T-helper 17 cell (primary cell): ENCODE data around the gene MAP4K4. TPM values are rescaled to one million over a fixed set of nuclear protein-coding genes. Genes with fewer than 3 reads are reported as not detected.
A peak's percentile ranks its signal among the peaks of the same experiment; 100 is the strongest.

Source experiments
- ATAC-seq: fragments of 150-1000 bp; cut with Tn5 transposase; 2 replicates; pipeline ENCODE4 v1.10.0; 2021; ENCODE audit warnings: mild to moderate bottlenecking, moderate library complexity
- DNase-seq, 3 donors: peaks; one replicate each; pipeline versions ENCODE4 v3.0.0 to v3.0.0-alpha.2; 2020 to 2021
- H3K9me3 ChIP-seq: one replicate; pipeline ENCODE4 v1.7.0; 2013; ENCODE audit warnings: low read length, mild to moderate bottlenecking; ENCODE audit not compliant: control insufficient read depth, poor library complexity, severe bottlenecking
- H3K27ac Mint-ChIP-seq: one replicate; pipeline ENCODE4 v1.8.0; 2022; ENCODE audit warnings: mild to moderate bottlenecking, moderate library complexity, mixed read lengths
- H3K27me3 Mint-ChIP-seq: one replicate; pipeline ENCODE4 v1.8.0; 2022; ENCODE audit warnings: mixed read lengths
- H3K36me3 Mint-ChIP-seq: one replicate; pipeline ENCODE4 v1.8.0; 2022; ENCODE audit warnings: low read depth, mixed read lengths
- H3K4me1 Mint-ChIP-seq: one replicate; pipeline ENCODE4 v1.8.0; 2022; ENCODE audit warnings: mild to moderate bottlenecking, mixed read lengths
- H3K4me3 Mint-ChIP-seq: one replicate; pipeline ENCODE4 v1.8.0; 2022; ENCODE audit warnings: mild to moderate bottlenecking, moderate library complexity, mixed read lengths
- total RNA-seq, 4 donors: library from RNA in 2 of 4; stranded (reverse) in 2 of 4; gene quantifications; one replicate each; pipeline ENCODE4 v1.2.3 and lab custom pipeline; 2022 to 2026

The MAP4K4 gene
- total RNA-seq (100 to 1,000 TPM in 1 of 2 donors, 10 to 100 TPM in 1; 98.1 to 102 TPM), total RNA-seq (lab: John Stamatoyannopoulos, UW) (168 to 197 reads per million in 2 donors)

DNA sequence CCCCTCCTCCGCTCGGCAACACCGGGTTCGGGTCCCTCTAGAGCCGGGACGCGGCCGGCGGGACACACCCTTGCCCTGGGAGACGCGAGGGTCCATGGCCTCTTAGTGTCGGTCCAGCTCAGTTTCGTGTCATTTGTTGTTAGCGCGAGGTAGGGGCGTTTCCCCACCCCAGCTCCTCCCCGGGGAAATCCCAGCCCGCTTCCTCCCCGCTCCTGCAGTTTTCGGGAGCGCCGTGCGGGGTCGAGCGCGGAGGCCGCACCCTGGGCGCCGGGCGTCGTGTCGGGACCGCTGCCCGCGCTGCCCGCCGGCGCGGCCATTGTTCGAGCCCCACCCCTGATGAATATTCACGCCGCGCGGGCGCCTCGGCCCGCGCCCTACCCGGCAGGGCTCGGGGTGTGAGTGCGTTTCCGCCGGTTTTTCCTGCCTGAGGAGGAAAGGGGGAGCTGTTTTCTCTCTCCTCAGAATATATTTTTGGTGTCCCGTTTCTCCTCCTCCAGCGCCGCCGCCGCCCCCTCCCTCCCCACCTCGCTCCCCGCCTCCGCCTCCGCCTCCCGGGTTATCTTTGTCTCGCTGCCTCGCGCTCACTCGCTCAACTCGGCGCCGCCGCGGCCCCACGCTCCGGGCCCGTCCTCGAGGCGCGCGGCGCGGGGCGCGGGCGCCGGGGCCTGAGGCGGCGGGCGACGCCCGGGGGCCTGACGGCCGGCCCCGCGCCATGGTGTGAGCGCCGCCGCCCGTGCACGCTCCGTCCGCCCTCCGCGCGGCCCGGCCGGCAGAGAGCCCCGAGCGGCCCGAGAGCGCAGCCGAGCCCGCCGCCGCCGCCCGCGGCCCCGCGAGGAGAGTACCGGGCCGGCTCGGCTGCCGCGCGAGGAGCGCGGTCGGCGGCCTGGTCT, at the start of gene MAP4K4:
TSS of gene MAP4K4 (plus strand) at position 584 of the 890 bp plus-strand sequence. CDS start 374 bp downstream, outside the sequence.
- no peaks in the 10 kb centered on the region for H3K9me3 ChIP-seq
- peak; percentile 68 for ATAC-seq
- no peaks in the 10 kb centered on the region for H3K27me3 Mint-ChIP-seq
- peak within 1 kb of the TSS; percentile 93 for H3K27ac Mint-ChIP-seq
- H3K4me3 Mint-ChIP-seq = peak within 1 kb of the TSS; percentile 95
- H3K4me1 Mint-ChIP-seq = peaks cover 21% of the 10 kb centered on the region
- peak; percentile 56 to 72 (median 67) for DNase-seq
- H3K36me3 Mint-ChIP-seq = peaks cover 4% of the 10 kb centered on the region

DNA sequence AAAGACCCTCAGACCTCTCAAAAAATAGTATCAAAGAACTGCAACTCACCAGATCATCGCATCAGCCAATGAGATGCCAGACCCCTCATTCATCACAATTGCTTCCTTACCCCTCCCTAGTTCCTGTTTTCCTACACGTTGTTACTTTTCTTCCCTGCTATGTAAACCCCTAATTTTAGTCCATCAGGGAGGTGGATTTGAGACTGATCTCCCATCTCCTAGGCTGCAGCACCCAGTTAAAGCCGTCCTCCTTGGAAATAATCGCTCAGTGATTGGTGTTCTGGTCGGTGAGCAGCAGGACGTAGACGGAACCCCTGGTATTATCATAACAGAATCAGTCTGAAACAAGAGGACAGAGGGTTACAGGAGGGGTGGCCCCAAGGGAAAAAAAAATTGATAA, 44.0 kb upstream of the MAP4K4 start:
- ATAC-seq = no peak

DNA sequence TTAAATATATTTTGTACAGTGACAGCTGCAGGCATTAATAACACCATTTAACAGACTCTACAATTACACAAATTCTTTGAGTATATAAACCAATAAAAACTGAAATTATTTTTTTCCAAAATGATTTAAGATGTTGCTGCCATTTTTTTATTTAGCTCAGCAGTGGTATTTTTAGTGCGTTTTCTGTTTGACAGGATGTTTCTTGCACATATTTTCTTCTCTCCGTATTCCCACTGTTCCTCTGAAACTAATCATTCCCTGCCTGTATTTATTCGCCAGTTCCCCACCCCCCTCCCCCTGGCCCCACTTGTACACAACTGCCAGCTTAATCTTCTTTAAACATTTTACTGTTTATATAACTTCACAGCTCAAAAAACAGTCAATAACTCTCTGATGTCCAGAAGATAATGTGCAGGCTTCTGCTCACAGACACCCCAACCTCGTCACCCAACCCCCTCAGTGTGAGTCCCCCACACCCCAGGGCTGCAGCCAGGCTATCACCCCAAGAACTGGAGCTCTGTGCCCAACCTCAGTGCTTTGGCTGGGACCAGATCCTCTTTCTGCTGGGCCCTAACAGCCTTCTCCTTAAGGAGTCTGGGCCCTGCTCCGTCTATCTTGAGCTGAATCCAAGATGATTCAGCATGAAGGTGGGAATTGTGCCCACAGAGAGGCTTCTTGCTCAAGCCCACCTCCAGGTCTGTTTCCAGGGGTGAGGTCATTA, 41.6 kb upstream of the MAP4K4 start:
- DNase-seq (no peak), ATAC-seq (no peak)
- H3K36me3 Mint-ChIP-seq = no peaks in the 10 kb centered on the region
- H3K4me3 Mint-ChIP-seq = no peak overlapping the region
- no peaks in the 10 kb centered on the region for H3K27me3 Mint-ChIP-seq
- no peak overlapping the region for H3K27ac Mint-ChIP-seq
- no peaks in the 10 kb centered on the region for H3K9me3 ChIP-seq
- peaks cover 17% of the 10 kb centered on the region for H3K4me1 Mint-ChIP-seq

More for the DNA sequence above, 44.0 kb upstream of the MAP4K4 start:
- Mint-ChIP-seq H3K27me3 (no peaks in the 10 kb centered on the region), H3K27ac (peak overlapping the region; percentile 48), H3K4me1 (peaks cover 20% of the 10 kb centered on the region), H3K4me3 (no peak overlapping the region), H3K36me3 (no peaks in the 10 kb centered on the region)
- DNase-seq = no peak
- H3K9me3 ChIP-seq = no peaks in the 10 kb centered on the region

DNA sequence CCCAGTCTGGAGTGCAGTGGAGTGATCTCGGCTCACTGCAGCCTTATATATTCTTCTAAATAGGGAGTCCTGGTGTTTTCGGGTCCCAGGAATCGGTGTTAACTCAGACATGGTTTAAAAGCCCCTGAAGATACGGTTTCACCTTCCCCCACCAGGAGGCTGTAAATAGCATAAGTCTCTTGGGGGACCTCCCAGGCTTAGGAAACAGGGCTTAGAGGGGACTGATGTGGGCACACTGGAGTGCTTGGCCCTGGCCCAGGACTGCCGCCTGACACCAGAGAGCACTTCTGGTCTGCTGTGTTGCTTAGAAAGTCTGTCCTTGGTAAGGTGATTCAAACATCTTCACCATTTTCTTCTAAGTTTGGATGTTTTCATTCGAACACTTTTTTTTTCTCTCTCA, 39.7 kb upstream of the MAP4K4 start:
- ATAC-seq = no peak
- no peak for DNase-seq
- no peak overlapping the region for H3K4me3 Mint-ChIP-seq
- H3K4me1 Mint-ChIP-seq = peaks cover 5% of the 10 kb centered on the region
- H3K27me3 Mint-ChIP-seq = no peaks in the 10 kb centered on the region
- H3K9me3 ChIP-seq = no peaks in the 10 kb centered on the region
- no peaks in the 10 kb centered on the region for H3K36me3 Mint-ChIP-seq
- H3K27ac Mint-ChIP-seq = no peak overlapping the region

DNA sequence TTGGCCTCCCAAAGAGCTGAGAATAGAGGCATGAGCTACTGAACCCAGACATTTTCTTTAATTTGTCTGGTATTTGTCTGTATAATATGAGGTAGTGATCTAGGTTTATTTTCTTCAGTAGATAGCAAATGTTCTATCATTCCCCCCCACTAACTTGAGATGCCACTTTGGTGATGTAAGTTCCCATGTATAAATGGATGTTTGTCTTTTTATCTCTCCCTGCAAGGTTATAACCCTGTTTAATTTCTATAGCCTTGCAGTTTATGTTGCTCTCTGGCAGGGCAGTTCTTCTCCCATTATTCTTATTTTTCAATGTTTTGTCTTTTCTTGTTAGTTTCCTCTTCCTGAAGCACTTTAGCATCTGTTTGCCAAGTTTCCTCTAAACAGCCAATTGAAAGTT, 39.1 kb upstream of the MAP4K4 start:
- Mint-ChIP-seq H3K27ac (no peak overlapping the region), H3K36me3 (no peaks in the 10 kb centered on the region), H3K4me3 (no peak overlapping the region), H3K27me3 (no peaks in the 10 kb centered on the region), H3K4me1 (peaks cover 5% of the 10 kb centered on the region)
- DNase-seq (no peak), ATAC-seq (no peak)
- H3K9me3 ChIP-seq = no peaks in the 10 kb centered on the region

DNA sequence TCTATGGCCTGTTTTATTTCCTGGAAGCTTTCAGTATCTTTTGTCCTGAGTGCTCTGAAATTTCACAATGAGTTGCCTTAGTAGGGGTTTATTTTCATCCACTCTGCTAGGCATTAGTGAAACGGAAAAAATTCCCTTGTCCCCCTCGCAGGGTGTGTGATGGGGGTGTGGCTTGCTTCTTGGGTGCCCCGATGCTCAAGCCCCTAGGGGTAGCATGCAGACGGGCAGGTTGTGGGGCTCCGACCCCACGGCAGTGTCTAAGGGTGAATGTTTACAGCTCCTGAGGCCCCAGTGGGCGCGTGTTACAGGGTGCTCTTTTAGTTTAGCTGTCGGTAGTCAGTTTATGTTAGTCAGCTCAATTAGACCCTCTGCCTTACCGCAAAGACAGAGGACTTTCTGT, 32.2 kb upstream of the MAP4K4 start:
- DNase-seq = no peak
- H3K9me3 ChIP-seq = no peaks in the 10 kb centered on the region
- ATAC-seq = no peak
- Mint-ChIP-seq H3K4me3 (no peak overlapping the region), H3K36me3 (peaks cover under 1% of the 10 kb centered on the region), H3K27ac (no peak overlapping the region), H3K27me3 (no peaks in the 10 kb centered on the region), H3K4me1 (peaks cover 5% of the 10 kb centered on the region)

DNA sequence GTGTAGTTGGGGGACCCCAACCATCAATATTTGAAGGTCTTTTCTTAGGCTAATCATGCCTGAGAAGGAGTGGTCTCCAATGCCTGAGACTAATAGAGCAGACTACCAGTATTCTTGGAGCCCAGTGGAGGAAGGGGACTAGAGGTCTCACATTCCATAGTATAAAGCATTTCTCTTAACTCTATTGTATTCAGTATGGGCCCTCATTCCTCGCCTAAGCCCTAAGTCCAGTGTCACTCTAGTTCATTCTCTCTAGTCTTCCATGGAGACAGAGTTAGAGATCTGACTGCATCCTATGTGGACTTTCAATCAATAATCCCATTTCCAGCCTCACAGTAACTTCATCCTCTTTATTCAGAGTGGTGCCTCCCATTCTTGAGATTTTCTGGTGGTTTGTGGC, 29.7 kb upstream of the MAP4K4 start:
- Mint-ChIP-seq H3K27ac (no peak overlapping the region), H3K36me3 (peaks cover 2% of the 10 kb centered on the region), H3K27me3 (no peaks in the 10 kb centered on the region), H3K4me1 (peaks cover 3% of the 10 kb centered on the region), H3K4me3 (no peak overlapping the region)
- no peak for ATAC-seq
- no peaks in the 10 kb centered on the region for H3K9me3 ChIP-seq
- no peak for DNase-seq

DNA sequence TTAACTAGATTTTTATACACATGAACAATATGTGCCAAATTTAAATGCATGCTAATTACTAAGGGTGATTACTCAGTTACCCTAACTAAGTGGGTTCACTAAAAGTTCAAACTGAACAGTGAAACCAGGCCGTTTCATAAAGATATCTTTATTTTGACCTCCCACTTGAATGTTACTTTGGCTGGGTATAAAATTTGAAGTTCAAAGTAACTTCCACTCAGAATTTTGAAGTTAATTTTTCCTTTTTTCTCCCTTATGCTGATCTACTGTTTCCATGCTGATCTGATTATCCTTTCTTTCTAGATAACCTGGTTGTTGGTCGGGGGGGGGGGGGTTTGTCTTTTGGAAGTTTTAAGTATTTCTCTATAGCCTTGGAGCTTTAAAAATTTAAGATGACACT, 25.5 kb upstream of the MAP4K4 start:
- Mint-ChIP-seq H3K36me3 (peaks cover 2% of the 10 kb centered on the region), H3K4me1 (no peaks in the 10 kb centered on the region), H3K27ac (no peak overlapping the region), H3K27me3 (no peaks in the 10 kb centered on the region), H3K4me3 (no peak overlapping the region)
- no peaks in the 10 kb centered on the region for H3K9me3 ChIP-seq
- DNase-seq = no peak
- no peak for ATAC-seq

DNA sequence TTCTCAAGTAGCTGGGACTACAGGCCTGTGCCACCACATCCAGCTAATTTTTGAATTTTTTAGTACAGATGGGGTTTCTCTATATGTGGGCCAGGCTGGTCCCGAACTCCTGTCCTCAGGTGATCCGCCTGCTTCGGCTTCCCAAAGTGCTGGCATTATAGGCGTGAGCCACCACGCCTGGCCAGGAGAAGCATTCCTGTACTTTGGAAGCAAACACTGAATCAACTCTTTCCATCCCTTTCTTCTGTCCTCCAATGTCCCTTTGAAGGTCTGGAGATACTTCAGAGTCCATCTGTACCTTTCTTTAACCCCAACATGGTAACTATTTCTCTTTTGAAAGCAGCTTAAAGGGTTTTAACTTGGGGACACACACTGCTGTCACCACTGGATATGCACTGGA, 23.6 kb upstream of the MAP4K4 start:
- H3K4me1 Mint-ChIP-seq = no peaks in the 10 kb centered on the region
- no peak overlapping the region for H3K4me3 Mint-ChIP-seq
- ATAC-seq (no peak), DNase-seq (no peak)
- H3K27me3 Mint-ChIP-seq = no peaks in the 10 kb centered on the region
- peaks cover 2% of the 10 kb centered on the region for H3K36me3 Mint-ChIP-seq
- no peak overlapping the region for H3K27ac Mint-ChIP-seq
- no peaks in the 10 kb centered on the region for H3K9me3 ChIP-seq

DNA sequence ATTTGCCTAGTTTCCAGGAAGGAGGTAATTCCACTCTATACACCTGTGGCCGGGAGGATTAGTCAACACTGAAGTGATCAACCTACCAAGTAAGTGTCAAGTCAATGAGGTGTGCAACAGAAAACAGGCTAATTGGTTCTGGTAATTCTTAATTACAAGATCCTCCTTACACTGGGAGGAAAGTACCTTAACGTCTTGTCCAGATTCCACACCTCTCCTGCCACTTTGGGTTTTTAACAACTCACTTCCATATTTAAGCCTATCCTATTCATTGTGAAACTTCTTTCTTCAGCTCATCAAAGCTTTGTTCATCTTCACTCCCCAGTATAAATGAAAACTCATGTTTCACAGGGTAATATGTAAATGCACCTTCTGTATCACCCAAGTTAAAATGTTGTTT, 22.0 kb upstream of the MAP4K4 start:
- no peak for ATAC-seq
- Mint-ChIP-seq H3K27ac (no peak overlapping the region), H3K4me1 (no peaks in the 10 kb centered on the region), H3K27me3 (no peaks in the 10 kb centered on the region), H3K4me3 (no peak overlapping the region), H3K36me3 (peaks cover under 1% of the 10 kb centered on the region)
- no peak for DNase-seq
- H3K9me3 ChIP-seq = no peaks in the 10 kb centered on the region

DNA sequence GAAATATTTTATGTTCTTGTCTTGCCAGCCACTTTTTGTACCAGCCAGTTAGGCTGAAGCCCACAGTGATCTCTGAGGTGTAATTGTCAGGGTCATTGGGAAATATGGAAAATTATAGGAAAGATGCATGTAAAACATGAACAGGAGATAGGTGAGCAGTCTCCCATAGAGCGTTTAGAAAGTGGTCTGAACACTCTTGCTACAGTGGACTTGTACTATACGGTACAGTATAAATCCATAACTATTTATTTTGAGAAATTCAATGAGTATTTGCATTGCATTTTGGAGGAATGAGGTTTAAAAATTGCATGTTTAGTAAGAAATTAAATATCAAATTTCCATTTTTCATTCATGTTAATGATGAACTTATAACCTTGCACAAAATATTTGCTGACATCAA, 20.8 kb upstream of the MAP4K4 start:
- H3K4me3 Mint-ChIP-seq = no peak overlapping the region
- ATAC-seq (no peak), DNase-seq (no peak)
- H3K9me3 ChIP-seq = no peaks in the 10 kb centered on the region
- H3K27ac Mint-ChIP-seq = no peak overlapping the region
- H3K36me3 Mint-ChIP-seq = no peaks in the 10 kb centered on the region
- H3K4me1 Mint-ChIP-seq = no peaks in the 10 kb centered on the region
- no peaks in the 10 kb centered on the region for H3K27me3 Mint-ChIP-seq

DNA sequence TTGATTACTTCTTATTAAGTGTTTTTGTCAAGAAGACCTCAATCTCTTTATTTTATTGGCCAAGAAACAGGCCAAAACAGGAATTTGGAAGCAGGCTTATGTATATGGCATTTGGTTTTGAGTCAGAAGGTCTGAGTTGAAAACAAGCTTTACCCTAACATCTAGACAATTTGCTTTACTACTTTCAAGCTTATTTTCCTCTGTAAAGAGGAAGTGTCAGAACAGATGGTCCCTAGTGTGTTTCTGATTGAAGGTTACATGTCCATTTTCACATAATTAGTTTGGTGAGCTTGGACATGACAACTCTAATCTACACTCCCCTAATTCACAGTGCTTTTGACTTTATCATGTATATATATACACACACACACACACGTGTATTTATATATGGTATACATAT, 19.8 kb upstream of the MAP4K4 start:
- Mint-ChIP-seq H3K27ac (no peak overlapping the region), H3K36me3 (no peaks in the 10 kb centered on the region), H3K4me1 (no peaks in the 10 kb centered on the region), H3K27me3 (no peaks in the 10 kb centered on the region), H3K4me3 (no peak overlapping the region)
- no peak for DNase-seq
- no peaks in the 10 kb centered on the region for H3K9me3 ChIP-seq
- ATAC-seq = no peak

DNA sequence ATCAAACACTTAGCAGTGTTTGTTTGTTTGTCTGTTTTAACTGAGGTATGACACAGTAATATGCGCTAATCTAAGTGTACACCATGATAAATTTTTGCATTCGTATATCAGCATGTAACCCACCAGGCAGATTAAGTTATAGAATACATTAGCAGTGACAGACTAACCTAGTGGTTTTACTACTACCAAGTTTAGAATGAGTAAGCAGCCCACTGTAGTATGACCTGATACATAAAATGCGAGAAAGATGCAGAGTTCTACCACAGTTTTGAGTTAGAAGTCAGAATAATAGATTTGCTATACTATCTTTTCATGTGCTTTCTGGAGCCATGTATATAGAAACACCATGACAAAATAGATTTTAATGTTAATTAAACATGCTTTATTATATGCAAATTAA, 19.1 kb upstream of the MAP4K4 start:
- no peak for ATAC-seq
- no peak overlapping the region for H3K27ac Mint-ChIP-seq

More for the DNA sequence above, 19.1 kb upstream of the MAP4K4 start:
- no peaks in the 10 kb centered on the region for H3K36me3 Mint-ChIP-seq
- no peaks in the 10 kb centered on the region for H3K9me3 ChIP-seq
- H3K4me3 Mint-ChIP-seq = no peak overlapping the region
- no peaks in the 10 kb centered on the region for H3K27me3 Mint-ChIP-seq
- no peak for DNase-seq
- no peaks in the 10 kb centered on the region for H3K4me1 Mint-ChIP-seq
